Smooth muscle cell (in vitro differentiated cells): ENCODE measurements around the gene FAM163B. TPM values are rescaled to one million over a fixed set of nuclear protein-coding genes. Genes with fewer than 3 reads are reported as not detected.

Source experiments
- DNase-seq: peaks from one replicate; lab custom pipeline; 2025; ENCODE audit not compliant: unreplicated experiment; lab: John Stamatoyannopoulos, UW
- H2AFZ ChIP-seq: fragments of 200-600 bp; sonication (generic); 2 replicates; pipeline ENCODE4 v1.6.0; 2016; ENCODE audit warnings: antibody characterized with exemption, low read depth, mild to moderate bottlenecking
- H3F3A ChIP-seq: fragments of 200-600 bp; sonication (generic); 2 replicates; pipeline ENCODE4 v1.6.0; 2017; ENCODE audit warnings: antibody characterized with exemption, low read depth
- H3K27ac ChIP-seq: fragments of 200-600 bp; sonication (generic); 2 replicates; pipeline ENCODE4 v1.5.1; 2016; ENCODE audit warnings: low read depth, mild to moderate bottlenecking
- H3K27me3 ChIP-seq: fragments of 200-600 bp; sonication (generic); 2 replicates; pipeline ENCODE4 v1.6.1; 2016; ENCODE audit warnings: low read depth, mild to moderate bottlenecking
- H3K36me3 ChIP-seq: fragments of 200-600 bp; sonication (generic); 2 replicates; pipeline ENCODE4 v1.5.1; 2016; ENCODE audit warnings: low read depth
- H3K4me1 ChIP-seq: fragments of 200-600 bp; sonication (generic); 2 replicates; pipeline ENCODE4 v1.5.1; 2016; ENCODE audit warnings: low read depth
- H3K4me2 ChIP-seq: fragments of 200-600 bp; sonication (generic); 2 replicates; pipeline ENCODE4 v1.6.0; 2016; ENCODE audit warnings: mild to moderate bottlenecking
- H3K4me3 ChIP-seq: fragments of 200-600 bp; sonication (generic); 2 replicates; pipeline ENCODE4 v1.5.1; 2016; ENCODE audit warnings: mild to moderate bottlenecking
- H3K79me2 ChIP-seq: fragments of 200-600 bp; sonication (generic); 2 replicates; pipeline ENCODE4 v1.6.0; 2016; ENCODE audit warnings: low read depth, mild to moderate bottlenecking
- H3K9ac ChIP-seq: fragments of 200-600 bp; sonication (generic); 2 replicates; pipeline ENCODE4 v1.6.0; 2016; ENCODE audit warnings: low read depth
- H3K9me3 ChIP-seq: fragments of 200-600 bp; sonication (generic); replicated peaks from 2 replicates; pipeline ENCODE4 v1.5.1; 2016; ENCODE audit warnings: low read depth
- H4K20me1 ChIP-seq: fragments of 200-600 bp; sonication (generic); 2 replicates; pipeline ENCODE4 v1.6.0; 2016; ENCODE audit warnings: low read depth
- CTCF ChIP-seq: fragments of 200-600 bp; sonication (generic); IDR thresholded peaks from 2 replicates; pipeline ENCODE4 v1.5.1; 2017; ENCODE audit warnings: borderline replicate concordance, mild to moderate bottlenecking, antibody characterized with exemption; ENCODE audit not compliant: insufficient read depth, poor library complexity, severe bottlenecking
- WGBS: methylation state at CpG from one replicate; pipeline ENCODE4 v1.1.7; 2016; ENCODE audit warnings: low lambda C conversion rate; 5-methylcytosine and 5-hydroxymethylcytosine counted together
- polyA plus RNA-seq: library from polyadenylated mRNA; unstranded; fragments of >200 nt; fragmentation: Nextera tagmentation; extraction: Ambion mirVana; gene quantifications from 2 replicates; pipeline ENCODE4 v1.2.1, GENCODE V29; 2016
- total RNA-seq: library from RNA; depleted of rRNA; stranded (reverse); fragments of >200 nt; gene quantifications from 2 replicates; pipeline ENCODE4 v1.2.3, GENCODE V29; 2014

Gene FAM163B
- total and polyA plus RNA-seq, 2 experiments from 2014 or later = 0.49 to 3.4 TPM

GRCh38 chr9:133587051-133587450 lies 22.1 kb downstream of the FAM163B start:
- no peak for TF ChIP-seq CTCF
- peaks cover 29% of the 10 kb centered on the region for H3K4me1 ChIP-seq
- no peak overlapping the region for H3K27ac ChIP-seq
- 97% methylated on average over 8 of the region's 8 CpGs for WGBS
- peaks cover 28% of the 10 kb centered on the region for H3F3A ChIP-seq
- no peaks in the 10 kb centered on the region for H3K79me2 ChIP-seq
- H3K9me3 ChIP-seq = no peaks in the 10 kb centered on the region
- DNase-seq = no peak
- H3K9ac ChIP-seq = no peak overlapping the region
- no peak overlapping the region for H3K4me3 ChIP-seq
- H3K4me2 ChIP-seq = no peak overlapping the region
- H3K27me3 ChIP-seq = no peaks in the 10 kb centered on the region
- H3K36me3 ChIP-seq = no peaks in the 10 kb centered on the region
- H2AFZ ChIP-seq = no peak overlapping the region
- no peaks in the 10 kb centered on the region for H4K20me1 ChIP-seq

- DNase-seq = no peak
- peak overlapping the region; percentile 57 for H3K27ac ChIP-seq
- peak overlapping the region; percentile 59 for H2AFZ ChIP-seq
- no peaks in the 10 kb centered on the region for H3K79me2 ChIP-seq
- peaks cover 37% of the 10 kb centered on the region for H3K4me1 ChIP-seq
- H3K9me3 ChIP-seq = no peaks in the 10 kb centered on the region
- no peak overlapping the region for H3K9ac ChIP-seq
- H3K4me2 ChIP-seq = peak overlapping the region; percentile 66
- no peaks in the 10 kb centered on the region for H3K36me3 ChIP-seq
- no peaks in the 10 kb centered on the region for H3K27me3 ChIP-seq
- WGBS = 42% methylated on average over 43 of the region's 43 CpGs
- H3F3A ChIP-seq = peaks cover 36% of the 10 kb centered on the region
- TF ChIP-seq CTCF = no peak
- no peaks in the 10 kb centered on the region for H4K20me1 ChIP-seq
- H3K4me3 ChIP-seq = no peak overlapping the region
These were observed 23.5 kb downstream of the FAM163B start for GRCh38 chr9:133585481-133586351.

- Histone ChIP-seq H3K27me3 (no peaks in the 10 kb centered on the region), H3K27ac (peak overlapping the region; percentile 57)
- no peak for DNase-seq
These were observed 24.4 kb downstream of the FAM163B start for GRCh38 chr9:133584559-133585476.

More at GRCh38 chr9:133584559-133585476, 24.4 kb downstream of the FAM163B start:
- Histone ChIP-seq H3K36me3 (no peaks in the 10 kb centered on the region), H3K79me2 (no peaks in the 10 kb centered on the region), H3F3A (peaks cover 45% of the 10 kb centered on the region), H3K4me1 (peaks cover 42% of the 10 kb centered on the region), H3K9ac (no peak overlapping the region), H3K9me3 (no peaks in the 10 kb centered on the region), H3K4me2 (peak overlapping the region; percentile 66), H3K4me3 (no peak overlapping the region), H4K20me1 (no peaks in the 10 kb centered on the region), H2AFZ (no peak overlapping the region)
- 22% methylated on average over 24 of the region's 28 CpGs for WGBS
- no peak for TF ChIP-seq CTCF
